ENCODE measurements around the gene ETAA1. TPM values are rescaled to one million over a fixed set of nuclear protein-coding genes. Genes with fewer than 3 reads are reported as not detected.

The ETAA1 gene
- total and polyA plus RNA-seq, 2 of the 8 experiments (the other 6 are each of a cell fraction or from before 2014, with no cell fraction given) = 5.9 to 27.1 TPM

GRCh38 chr2:67423489-67423888 is 26.4 kb downstream of the ETAA1 start:
- no peak overlapping the region for H4K8ac ChIP-seq (ENCODE audit: extremely low read depth, insufficient read depth, low read length)
- no peak overlapping the region for H3K23ac ChIP-seq (ENCODE audit: insufficient read length)
- POLR2A ChIA-PET (ENCODE audit: partially characterized antibody) = no interaction called here
- no peak overlapping the region for H3K4me3 ChIP-seq (ENCODE audit: extremely low read depth in 1 of 4, insufficient read depth in 2 of 4, low read depth in 3 of 4, low read length in 4 of 4)
- no peak for DNase-seq (ENCODE audit: low read depth in 1 of 2, low spot score in 2 of 2)
- CTCF ChIA-PET (ENCODE audit: partially characterized antibody) = no interaction called here
- 100% methylated on average over 1 of the region's 1 CpG; no CpG with 5 or more reads in 1 of the 2 experiments for WGBS, 2 experiments (ENCODE audit: extremely low coverage in 1 of 2, insufficient coverage in 1 of 2, insufficient read length in 1 of 2, insufficient replicate concordance in 2 of 2, low coverage in 1 of 2, low lambda C conversion rate in 2 of 2, missing lambda C conversion rate in 1 of 2)
- H2AFZ ChIP-seq (ENCODE audit: low read length) = no peak overlapping the region
- H3K18ac ChIP-seq (ENCODE audit: extremely low read depth, low read length) = no peak overlapping the region
- H3K4me2 ChIP-seq (ENCODE audit: insufficient read depth in 1 of 2, low read depth in 2 of 2, low read length in 2 of 2) = no peak overlapping the region
- H3K27me3 ChIP-seq (replicated peaks in 1 of 4; ENCODE audit: control insufficient read depth in 3 of 4, extremely low read depth in 1 of 4, insufficient read depth in 3 of 4, low read length in 3 of 4) = no peaks in the 10 kb centered on the region
- H2BK5ac ChIP-seq (ENCODE audit: low read depth, low read length) = no peak overlapping the region
- H3K27ac ChIP-seq (ENCODE audit: low read depth, low read length) = no peak overlapping the region
- no peaks in the 10 kb centered on the region for H3K4me1 ChIP-seq (replicated peaks in 1 of 4; ENCODE audit: control insufficient read depth in 3 of 4, insufficient read depth in 4 of 4, low read length in 3 of 4)
- H3K9me3 ChIP-seq (ENCODE audit: insufficient read depth in 2 of 2, low read depth in 1 of 2, low read length in 1 of 2) = peaks cover 0 to 3% of the 10 kb centered on the region in 2 experiments; a peak in 1 of 4 replicates
- H4K91ac ChIP-seq (replicated peaks; ENCODE audit: insufficient read length, low read length) = no peak overlapping the region
- H4K20me1 ChIP-seq (replicated peaks in 1 of 2; ENCODE audit: control insufficient read depth in 1 of 2, insufficient read depth in 2 of 2, low read length in 2 of 2) = no peaks in the 10 kb centered on the region
- no peak overlapping the region for H2BK20ac ChIP-seq (ENCODE audit: low read length)
- H4K5ac ChIP-seq (ENCODE audit: insufficient read length, low read depth, low read length) = no peak overlapping the region
- no peak for FAIRE-seq
- H3K9ac ChIP-seq (replicated peaks in 1 of 4; ENCODE audit: extremely low read depth in 1 of 4, low read depth in 3 of 4, low read length in 3 of 4) = no peak overlapping the region
- no peaks in the 10 kb centered on the region for H3K79me1 ChIP-seq (ENCODE audit: low read depth, low read length)
- no peak overlapping the region for H3K56ac ChIP-seq (replicated peaks; ENCODE audit: insufficient read length, low read depth, low read length)
- H3K79me2 ChIP-seq (ENCODE audit: control insufficient read depth in 1 of 2, insufficient read depth in 2 of 2, low read length in 2 of 2) = no peaks in the 10 kb centered on the region
- TF ChIP-seq EZH2 (IDR thresholded peaks at IDR 0.05; ENCODE audit: low read depth, low read length, severe bottlenecking) = no peak
- TF ChIP-seq BRCA1 (IDR thresholded peaks at IDR 0.05; ENCODE audit: low read depth, low read length) = no peak
- no peak for TF ChIP-seq PHF8 (conservative IDR thresholded peaks at IDR 0.05; ENCODE audit: low read depth, low read length)
- TF ChIP-seq RAD21 (IDR thresholded peaks at IDR 0.05 in 1 of 2, conservative IDR thresholded peaks at IDR 0.05 in 1 of 2; ENCODE audit: low read depth in 2 of 2, low read length in 2 of 2) = no peak
- TF ChIP-seq ASH2L (IDR thresholded peaks at IDR 0.05; ENCODE audit: low read length) = no peak
- TF ChIP-seq RXRA (IDR thresholded peaks at IDR 0.05; ENCODE audit: insufficient read depth, low read depth, low read length) = no peak
- no peak for TF ChIP-seq FOSL1 (IDR thresholded peaks at IDR 0.05; ENCODE audit: insufficient read depth, low read depth, low read length)
- TF ChIP-seq CHD2 (IDR thresholded peaks at IDR 0.05; ENCODE audit: low read length) = no peak
- TF ChIP-seq TEAD4 (IDR thresholded peaks at IDR 0.05; ENCODE audit: low read depth, low read length) = no peak
- TF ChIP-seq EGR1 (IDR thresholded peaks at IDR 0.05; ENCODE audit: borderline replicate concordance, low read depth, low read length) = no peak
- TF ChIP-seq YY1 (IDR thresholded peaks at IDR 0.05; ENCODE audit: low read depth, low read length) = no peak
- no peak overlapping the region for H2BK12ac ChIP-seq (ENCODE audit: low read depth, low read length)
- no peaks in the 10 kb centered on the region for H3K36me3 ChIP-seq (ENCODE audit: control insufficient read depth in 2 of 4, insufficient read depth in 4 of 4, low read length in 3 of 4)
- H2AK5ac ChIP-seq (ENCODE audit: low read depth, low read length) = no peak overlapping the region
- no peak overlapping the region for H3K4ac ChIP-seq (replicated peaks; ENCODE audit: insufficient read length, low read depth, low read length)
- H3K14ac ChIP-seq (ENCODE audit: insufficient read length) = no peak overlapping the region
- no peak overlapping the region for H2BK120ac ChIP-seq (replicated peaks; ENCODE audit: low read depth, low read length)
- H2BK15ac ChIP-seq (ENCODE audit: low read length) = no peak overlapping the region
- H3K23me2 ChIP-seq (ENCODE audit: low read depth, low read length) = no peaks in the 10 kb centered on the region

All from H1 (cell line).